GM12872 (cell line): Measurements from ENCODE around the gene MAPK12.

Experiments
- CTCF ChIP-seq: IDR thresholded peaks from 3 replicates; pipeline ENCODE4 v1.5.1; 2011; ENCODE audit warnings: low read depth, mild to moderate bottlenecking, low read length, moderate library complexity; ENCODE audit not compliant: insufficient read depth

The MAPK12 gene

GRCh38 chr22:50248196-50249081 is 13.0 kb downstream of the MAPK12 start:
- no peak for TF ChIP-seq CTCF

GRCh38 chr22:50247748-50248147 is 13.7 kb downstream of the MAPK12 start:
- no peak for TF ChIP-seq CTCF

- TF ChIP-seq CTCF, result peak; percentile 38; the same call in 2 of the 3 replicates
These were observed 15.0 kb downstream of the MAPK12 start for GRCh38 chr22:50246242-50247175.

- TF ChIP-seq CTCF, result no peak
These were observed 16.0 kb downstream of the MAPK12 start for GRCh38 chr22:50245214-50246072.

- TF ChIP-seq CTCF, result peak; percentile 43; the same call in 2 of the 3 replicates
These were observed 16.9 kb downstream of the MAPK12 start, which contains the start of gene TUBGCP6 for GRCh38 chr22:50244420-50245213. TSS of gene TUBGCP6 (minus strand) at chr22:50245023. CDS start at chr22:50244459, 564 bp downstream.

- no peak for TF ChIP-seq CTCF
These were observed 17.6 kb downstream of the MAPK12 start for GRCh38 chr22:50243685-50244419.
